ENCODE results near the gene ARFGAP3. TPM values are rescaled to one million over a fixed set of nuclear protein-coding genes. Genes with fewer than 3 reads are reported as not detected.

Gene ARFGAP3
- total RNA-seq, 1 experiment from 2014 or later, result 16.9 TPM

DNA sequence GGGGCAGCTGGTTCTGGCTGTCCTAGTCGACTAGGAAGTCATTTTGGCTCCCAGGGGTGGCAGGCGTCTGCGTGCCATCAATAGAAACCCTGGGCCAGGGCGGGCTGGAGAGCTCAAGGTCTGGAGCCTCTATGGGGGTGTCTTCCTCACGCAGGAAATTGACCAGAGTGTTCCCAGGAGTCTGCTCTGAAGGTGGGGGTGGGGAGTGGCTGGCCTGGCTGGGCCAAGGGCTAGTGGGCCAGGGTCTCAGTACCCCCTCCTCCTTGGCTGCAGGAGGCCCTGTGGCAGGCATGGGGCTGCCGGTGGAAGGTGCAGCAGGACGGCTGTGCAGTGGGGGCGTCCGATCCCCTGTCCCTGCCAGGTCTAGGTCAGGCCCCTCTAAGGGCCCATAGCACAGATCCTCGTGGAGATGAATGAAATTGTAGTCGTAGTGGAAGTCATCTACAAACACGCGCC lies 64.6 kb downstream of the ARFGAP3 start (continued):
- TF ChIP-seq TEAD4 (CRISPR knock-in tag; IDR thresholded peaks at IDR 0.05), result no peak
- TF ChIP-seq, protein P1, sequence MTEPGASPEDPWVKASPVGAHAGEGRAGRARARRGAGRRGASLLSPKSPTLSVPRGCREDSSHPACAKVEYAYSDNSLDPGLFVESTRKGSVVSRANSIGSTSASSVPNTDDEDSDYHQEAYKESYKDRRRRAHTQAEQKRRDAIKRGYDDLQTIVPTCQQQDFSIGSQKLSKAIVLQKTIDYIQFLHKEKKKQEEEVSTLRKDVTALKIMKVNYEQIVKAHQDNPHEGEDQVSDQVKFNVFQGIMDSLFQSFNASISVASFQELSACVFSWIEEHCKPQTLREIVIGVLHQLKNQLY (CRISPR knock-in tag; IDR thresholded peaks at IDR 0.05), result no peak
- no peak for TF ChIP-seq OVOL2 (CRISPR knock-in tag; IDR thresholded peaks at IDR 0.05; ENCODE audit: borderline replicate concordance)

DNA sequence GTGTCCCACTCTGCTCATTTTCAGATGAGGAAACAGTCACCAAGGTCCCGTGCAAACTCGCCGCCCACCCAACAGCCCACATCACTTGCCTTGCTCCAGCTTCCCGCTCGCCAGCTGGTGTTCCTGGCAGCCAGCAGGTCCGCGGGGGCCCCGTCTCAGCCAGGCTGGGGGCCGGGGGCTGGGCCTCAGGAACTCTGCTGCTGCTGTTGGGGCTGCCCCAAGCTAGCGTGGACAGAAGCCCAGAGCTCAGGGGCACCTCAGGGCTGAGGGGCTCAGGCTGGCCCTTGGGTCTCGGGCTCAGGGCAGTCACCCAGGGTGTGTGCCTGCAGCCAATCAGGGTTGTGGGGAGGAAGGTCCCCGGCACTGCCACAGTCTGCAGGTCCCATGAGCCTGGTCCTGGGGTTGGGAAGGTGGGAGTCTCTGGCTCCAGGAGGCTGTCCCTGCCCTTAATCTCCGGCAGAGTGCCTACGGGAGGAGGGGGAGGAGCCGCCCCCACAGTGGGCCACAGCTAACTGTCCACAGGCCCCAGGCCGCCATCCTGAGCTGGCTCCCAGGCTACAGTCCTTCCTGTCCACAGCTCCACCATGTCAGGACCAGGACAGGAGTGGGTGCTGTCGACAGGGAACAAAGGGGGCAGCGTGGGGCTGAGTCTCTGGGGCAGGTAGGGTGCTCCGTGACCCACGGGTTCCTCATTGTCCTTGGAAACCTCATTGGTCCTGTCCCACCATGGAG lies 65.2 kb downstream of the ARFGAP3 start:
- Mint-ChIP-seq H3K4me1 (0 out of 2 replicates have a peak, but pooled peaks cover 4% of the 10 kb centered on the region), H3K4me3 (no peak overlapping the region), H3K27ac (no peak overlapping the region), H3K9me3 (no peaks in the 10 kb centered on the region), H3K36me3 (no peaks in the 10 kb centered on the region), H3K27me3 (ENCODE audit: low read depth) (no peaks in the 10 kb centered on the region)
- ChIA-PET POLR2A (no interaction called here), CTCF (interaction anchor here (0.7 to 1.2 kb wide), 2 partner anchors 28 to 76 kb away, joined by 3 to 8 read pairs; no protein-coding TSS in a partner anchor)
- no peak for ATAC-seq
- no peak for DNase-seq (ENCODE audit: low spot score)
- TF ChIP-seq TEAD1 (CRISPR knock-in tag; IDR thresholded peaks at IDR 0.05) (no peak), ELF4 (CRISPR knock-in tag; IDR thresholded peaks at IDR 0.05; ENCODE audit: low read depth) (no peak), MYBL2 (CRISPR knock-in tag; IDR thresholded peaks at IDR 0.05) (no peak), ZNF121 (CRISPR knock-in tag; IDR thresholded peaks at IDR 0.05) (no peak), KAT7 (CRISPR knock-in tag; IDR thresholded peaks at IDR 0.05; ENCODE audit: borderline replicate concordance) (no peak), NFATC4 (CRISPR knock-in tag; IDR thresholded peaks at IDR 0.05) (no peak), ZNF263 (CRISPR knock-in tag; IDR thresholded peaks at IDR 0.05; ENCODE audit: low read depth) (no peak), OVOL2 (CRISPR knock-in tag; IDR thresholded peaks at IDR 0.05; ENCODE audit: borderline replicate concordance) (no peak), GTF2I (CRISPR knock-in tag; conservative IDR thresholded peaks at IDR 0.05) (no peak), NFE2L1 (CRISPR knock-in tag; IDR thresholded peaks at IDR 0.05) (no peak), ESRRA (CRISPR knock-in tag; IDR thresholded peaks at IDR 0.05; ENCODE audit: borderline replicate concordance) (no peak), ZNF396 (CRISPR knock-in tag; IDR thresholded peaks at IDR 0.05; ENCODE audit: borderline replicate concordance) (no peak)
- TF ChIP-seq, protein P2, sequence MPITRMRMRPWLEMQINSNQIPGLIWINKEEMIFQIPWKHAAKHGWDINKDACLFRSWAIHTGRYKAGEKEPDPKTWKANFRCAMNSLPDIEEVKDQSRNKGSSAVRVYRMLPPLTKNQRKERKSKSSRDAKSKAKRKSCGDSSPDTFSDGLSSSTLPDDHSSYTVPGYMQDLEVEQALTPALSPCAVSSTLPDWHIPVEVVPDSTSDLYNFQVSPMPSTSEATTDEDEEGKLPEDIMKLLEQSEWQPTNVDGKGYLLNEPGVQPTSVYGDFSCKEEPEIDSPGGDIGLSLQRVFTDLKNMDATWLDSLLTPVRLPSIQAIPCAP (CRISPR knock-in tag; IDR thresholded peaks at IDR 0.05), result no peak
- TF ChIP-seq, protein P3, sequence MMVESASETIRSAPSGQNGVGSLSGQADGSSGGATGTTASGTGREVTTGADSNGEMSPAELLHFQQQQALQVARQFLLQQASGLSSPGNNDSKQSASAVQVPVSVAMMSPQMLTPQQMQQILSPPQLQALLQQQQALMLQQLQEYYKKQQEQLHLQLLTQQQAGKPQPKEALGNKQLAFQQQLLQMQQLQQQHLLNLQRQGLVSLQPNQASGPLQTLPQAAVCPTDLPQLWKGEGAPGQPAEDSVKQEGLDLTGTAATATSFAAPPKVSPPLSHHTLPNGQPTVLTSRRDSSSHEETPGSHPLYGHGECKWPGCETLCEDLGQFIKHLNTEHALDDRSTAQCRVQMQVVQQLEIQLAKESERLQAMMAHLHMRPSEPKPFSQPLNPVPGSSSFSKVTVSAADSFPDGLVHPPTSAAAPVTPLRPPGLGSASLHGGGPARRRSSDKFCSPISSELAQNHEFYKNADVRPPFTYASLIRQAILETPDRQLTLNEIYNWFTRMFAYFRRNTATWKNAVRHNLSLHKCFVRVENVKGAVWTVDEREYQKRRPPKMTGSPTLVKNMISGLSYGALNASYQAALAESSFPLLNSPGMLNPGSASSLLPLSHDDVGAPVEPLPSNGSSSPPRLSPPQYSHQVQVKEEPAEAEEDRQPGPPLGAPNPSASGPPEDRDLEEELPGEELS (CRISPR knock-in tag; IDR thresholded peaks at IDR 0.05), result no peak
- TF ChIP-seq, protein P4, sequence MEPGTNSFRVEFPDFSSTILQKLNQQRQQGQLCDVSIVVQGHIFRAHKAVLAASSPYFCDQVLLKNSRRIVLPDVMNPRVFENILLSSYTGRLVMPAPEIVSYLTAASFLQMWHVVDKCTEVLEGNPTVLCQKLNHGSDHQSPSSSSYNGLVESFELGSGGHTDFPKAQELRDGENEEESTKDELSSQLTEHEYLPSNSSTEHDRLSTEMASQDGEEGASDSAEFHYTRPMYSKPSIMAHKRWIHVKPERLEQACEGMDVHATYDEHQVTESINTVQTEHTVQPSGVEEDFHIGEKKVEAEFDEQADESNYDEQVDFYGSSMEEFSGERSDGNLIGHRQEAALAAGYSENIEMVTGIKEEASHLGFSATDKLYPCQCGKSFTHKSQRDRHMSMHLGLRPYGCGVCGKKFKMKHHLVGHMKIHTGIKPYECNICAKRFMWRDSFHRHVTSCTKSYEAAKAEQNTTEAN (CRISPR knock-in tag; IDR thresholded peaks at IDR 0.05), result no peak
- TF ChIP-seq, protein P5, sequence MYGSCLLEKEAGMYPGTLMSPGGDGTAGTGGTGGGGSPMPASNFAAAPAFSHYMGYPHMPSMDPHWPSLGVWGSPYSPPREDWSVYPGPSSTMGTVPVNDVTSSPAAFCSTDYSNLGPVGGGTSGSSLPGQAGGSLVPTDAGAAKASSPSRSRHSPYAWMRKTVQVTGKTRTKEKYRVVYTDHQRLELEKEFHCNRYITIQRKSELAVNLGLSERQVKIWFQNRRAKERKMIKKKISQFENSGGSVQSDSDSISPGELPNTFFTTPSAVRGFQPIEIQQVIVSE (CRISPR knock-in tag; IDR thresholded peaks at IDR 0.05; ENCODE audit: borderline replicate concordance), result no peak
- TF ChIP-seq, protein P6, sequence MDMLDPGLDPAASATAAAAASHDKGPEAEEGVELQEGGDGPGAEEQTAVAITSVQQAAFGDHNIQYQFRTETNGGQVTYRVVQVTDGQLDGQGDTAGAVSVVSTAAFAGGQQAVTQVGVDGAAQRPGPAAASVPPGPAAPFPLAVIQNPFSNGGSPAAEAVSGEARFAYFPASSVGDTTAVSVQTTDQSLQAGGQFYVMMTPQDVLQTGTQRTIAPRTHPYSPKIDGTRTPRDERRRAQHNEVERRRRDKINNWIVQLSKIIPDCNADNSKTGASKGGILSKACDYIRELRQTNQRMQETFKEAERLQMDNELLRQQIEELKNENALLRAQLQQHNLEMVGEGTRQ (CRISPR knock-in tag; IDR thresholded peaks at IDR 0.05), result no peak

Data from WTC11 (cell line).